Parathyroid adenoma (tissue), 2 donors: Measurements from ENCODE around the gene EXD1.

Source experiments
- H2AFZ ChIP-seq: fragments of 300-600 bp; sonication (generic); one replicate; pipeline ENCODE4 v1.7.0; 2017; ENCODE audit warnings: antibody characterized with exemption, mild to moderate bottlenecking
- H3K27ac ChIP-seq: fragments of 300-600 bp; sonication (generic); one replicate; pipeline ENCODE4 v1.7.0; 2017
- H3K27me3 ChIP-seq: fragments of 300-600 bp; sonication (generic); one replicate; pipeline ENCODE4 v1.7.0; 2017; ENCODE audit warnings: low read length; ENCODE audit not compliant: control insufficient read depth, insufficient read depth
- H3K36me3 ChIP-seq: fragments of 300-600 bp; sonication (generic); one replicate; pipeline ENCODE4 v1.7.0; 2017; ENCODE audit warnings: low read length; ENCODE audit not compliant: control insufficient read depth, insufficient read depth
- H3K4me1 ChIP-seq: fragments of 300-600 bp; sonication (generic); one replicate; pipeline ENCODE4 v1.7.0; 2017; ENCODE audit warnings: control low read depth
- H3K4me2 ChIP-seq: fragments of 300-600 bp; sonication (generic); one replicate; pipeline ENCODE4 v1.7.0; 2017; ENCODE audit warnings: low read length
- H3K4me3 ChIP-seq: fragments of 300-600 bp; sonication (generic); one replicate; pipeline ENCODE4 v1.7.0; 2017; ENCODE audit warnings: low read depth, low read length
- H3K79me2 ChIP-seq: fragments of 300-600 bp; sonication (generic); one replicate; pipeline ENCODE4 v1.7.0; 2017; ENCODE audit warnings: control low read depth
- H3K9ac ChIP-seq: fragments of 300-600 bp; sonication (generic); one replicate; pipeline ENCODE4 v1.7.0; 2017; ENCODE audit warnings: mild to moderate bottlenecking
- H3K9me3 ChIP-seq: fragments of 300-600 bp; sonication (generic); one replicate; pipeline ENCODE4 v1.7.0; 2017; ENCODE audit warnings: low read length; ENCODE audit not compliant: control insufficient read depth
- CTCF ChIP-seq: fragments of 300-600 bp; sonication (generic); IDR thresholded peaks from one replicate; pipeline ENCODE4 v1.7.0; 2017; ENCODE audit warnings: antibody characterized with exemption, mild to moderate bottlenecking
- donor health status: primary hyperparathyroidism.

The EXD1 gene

DNA sequence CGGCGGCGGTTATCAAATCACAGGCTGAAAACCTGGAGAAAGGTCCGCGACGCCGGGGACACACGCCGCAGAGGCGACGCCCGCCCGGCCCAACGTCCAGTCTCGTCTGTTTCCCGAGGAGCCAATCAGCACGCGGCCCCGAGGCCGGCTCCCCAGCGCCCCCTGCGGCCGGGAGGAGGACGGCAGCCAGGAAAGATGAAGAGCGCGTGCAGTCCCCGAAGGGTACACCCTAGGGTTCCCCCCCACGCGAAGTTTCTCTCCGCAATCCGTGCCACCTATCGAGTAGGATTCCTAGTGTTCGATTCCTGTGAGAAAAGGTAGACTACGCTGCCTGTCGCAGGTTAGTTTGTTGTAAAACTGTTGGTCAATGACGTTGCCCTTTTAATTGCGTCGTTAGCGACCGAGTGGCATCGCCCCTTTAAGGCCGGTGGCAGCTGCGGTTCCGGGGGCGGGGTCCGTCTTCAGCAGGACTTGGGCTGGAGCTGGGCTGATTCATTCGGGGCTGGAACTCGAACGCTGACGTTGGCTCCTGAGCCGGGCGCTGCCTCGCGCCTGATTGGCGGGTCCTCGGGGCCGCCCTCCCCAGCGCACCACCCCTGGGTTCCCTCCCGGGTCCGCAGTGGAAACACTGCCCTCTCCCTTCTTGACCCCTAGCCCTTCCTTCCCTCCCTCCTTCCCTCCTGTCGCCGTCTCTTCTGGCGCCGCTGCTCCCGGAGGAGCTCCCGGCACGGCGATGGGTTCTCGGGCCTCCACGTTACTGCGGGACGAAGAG lies at the start of gene EXD1, which contains the start of gene CHP1:
Gene EXD1 (minus strand): TSS at position 108 of the 772 bp plus-strand sequence. CDS start 4,182 bp downstream, outside the sequence.
Gene CHP1 (plus strand): TSS at position 619 of the 772 bp plus-strand sequence. CDS start 115 bp downstream, at position 734.
- Histone ChIP-seq H3K79me2 (no peaks in the 10 kb centered on the region), H3K27me3 (no peaks in the 10 kb centered on the region), H3K4me2 (peak within 1 kb of the TSS; percentile 96), H3K4me3 (peak within 1 kb of the TSS; percentile 94), H3K9me3 (no peaks in the 10 kb centered on the region), H3K27ac (peak within 1 kb of the TSS; percentile 78), H3K36me3 (no peaks in the 10 kb centered on the region), H3K4me1 (no peaks in the 10 kb centered on the region), H2AFZ (peak within 1 kb of the TSS; percentile 76), H3K9ac (peak within 1 kb of the TSS; percentile 30)
- peak; percentile 87 for TF ChIP-seq CTCF

GRCh38 chr15:41279535-41280283 lies 49.2 kb upstream of the EXD1 start:
- Histone ChIP-seq H3K27ac (no peak overlapping the region), H3K4me3 (no peak overlapping the region), H3K36me3 (no peaks in the 10 kb centered on the region), H3K9ac (no peak overlapping the region), H3K4me1 (no peaks in the 10 kb centered on the region), H3K79me2 (peaks cover 4% of the 10 kb centered on the region), H3K9me3 (no peaks in the 10 kb centered on the region), H3K27me3 (no peaks in the 10 kb centered on the region), H2AFZ (no peak overlapping the region), H3K4me2 (no peak overlapping the region)
- no peak for TF ChIP-seq CTCF

DNA sequence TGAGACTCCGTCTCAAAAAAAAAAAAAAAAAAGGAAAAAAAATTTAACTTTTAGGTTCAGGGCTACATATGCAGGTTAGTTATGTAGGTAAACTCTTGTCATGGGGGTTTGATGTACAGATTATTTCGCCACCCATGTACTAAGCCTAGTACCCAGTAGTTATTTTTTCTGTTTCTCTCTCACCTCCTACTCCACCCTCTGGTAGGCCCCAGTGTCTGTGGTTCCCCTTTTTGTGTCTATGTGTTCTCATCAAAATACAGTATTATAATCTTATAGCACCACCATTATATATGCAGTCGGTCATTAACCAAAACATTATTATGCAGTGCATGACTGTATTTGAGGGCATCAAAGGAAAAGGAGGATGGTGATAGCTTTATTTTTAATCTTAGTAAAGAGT lies 47.8 kb upstream of the EXD1 start:
- H3K36me3 ChIP-seq, result no peaks in the 10 kb centered on the region

GRCh38 chr15:41276831-41277230 lies 46.3 kb upstream of the EXD1 start:
- H3K4me3 ChIP-seq, result no peak overlapping the region
- no peaks in the 10 kb centered on the region for H3K27me3 ChIP-seq
- no peak overlapping the region for H3K4me2 ChIP-seq
- no peak overlapping the region for H3K9ac ChIP-seq
- no peak overlapping the region for H2AFZ ChIP-seq
- TF ChIP-seq CTCF, result no peak
- H3K9me3 ChIP-seq, result no peaks in the 10 kb centered on the region
- no peaks in the 10 kb centered on the region for H3K36me3 ChIP-seq
- no peaks in the 10 kb centered on the region for H3K4me1 ChIP-seq
- no peaks in the 10 kb centered on the region for H3K79me2 ChIP-seq
- H3K27ac ChIP-seq, result no peak overlapping the region

More for the DNA sequence above, 47.8 kb upstream of the EXD1 start:
- H3K4me2 ChIP-seq, result no peak overlapping the region
- H3K79me2 ChIP-seq, result no peaks in the 10 kb centered on the region
- no peak overlapping the region for H3K9ac ChIP-seq
- no peak for TF ChIP-seq CTCF
- no peak overlapping the region for H3K4me3 ChIP-seq
- H3K4me1 ChIP-seq, result no peaks in the 10 kb centered on the region
- no peak overlapping the region for H3K27ac ChIP-seq
- no peaks in the 10 kb centered on the region for H3K27me3 ChIP-seq
- no peak overlapping the region for H2AFZ ChIP-seq
- no peaks in the 10 kb centered on the region for H3K9me3 ChIP-seq
